A673 (cell line): ENCODE data around the gene KIAA0753. TPM values are rescaled to one million over a fixed set of nuclear protein-coding genes. Genes with fewer than 3 reads are reported as not detected.
A peak's percentile ranks its signal among the peaks of the same experiment; 100 is the strongest.

Experiments used
- BruUV-seq: library from RNA; stranded (reverse); fragments of 400-500 nt; replicated peaks from 2 replicates; lab custom pipeline; 2021; lab: Mats Ljungman, UMichigan
- CTCF ChIA-PET: fragments of 300-600 bp; sonication (Branson Sonifier 250); formaldehyde crosslinking; loops from one replicate; lab custom pipeline; 2022; ENCODE audit warnings: antibody characterized with exemption; lab: Charles Lee
- POLR2A ChIA-PET: fragments of 300-600 bp; sonication (Branson Sonifier 250); formaldehyde crosslinking; loops from one replicate; lab custom pipeline; 2022; ENCODE audit warnings: antibody characterized with exemption; ENCODE audit not compliant: low non-redundant PET; lab: Charles Lee
- DNase-seq: peaks from one replicate; pipeline ENCODE4 v3.0.0-alpha.2; 2015; ENCODE audit warnings: low spot score
- H3K27ac ChIP-seq: fragments of 200-600 bp; sonication (generic); 2 replicates; pipeline ENCODE4 v1.5.1; 2016; ENCODE audit warnings: mixed run types, low read depth, mild to moderate bottlenecking, mixed read lengths, antibody characterized with exemption, low read length; ENCODE audit not compliant: poor library complexity, severe bottlenecking
- H3K27me3 ChIP-seq: fragments of 200-600 bp; sonication (generic); replicated peaks from 2 replicates; pipeline ENCODE4 v1.6.1; 2017; ENCODE audit warnings: mixed run types, low read depth, mild to moderate bottlenecking, mixed read lengths, antibody characterized with exemption, low read length; ENCODE audit not compliant: insufficient read depth, poor library complexity
- H3K36me3 ChIP-seq: fragments of 200-600 bp; sonication (generic); 2 replicates; pipeline ENCODE4 v1.6.1; 2016; ENCODE audit warnings: mixed run types, mild to moderate bottlenecking, mixed read lengths, antibody characterized with exemption, low read length; ENCODE audit not compliant: insufficient read depth, poor library complexity, severe bottlenecking
- H3K4me1 ChIP-seq: fragments of 200-600 bp; sonication (generic); 2 replicates; pipeline ENCODE4 v1.6.1; 2017; ENCODE audit warnings: mixed run types, mild to moderate bottlenecking, mixed read lengths, antibody characterized with exemption, low read length; ENCODE audit not compliant: insufficient read depth, poor library complexity, severe bottlenecking
- H3K4me3 ChIP-seq: fragments of 200-600 bp; sonication (generic); 2 replicates; pipeline ENCODE4 v1.5.1; 2016; ENCODE audit warnings: low read depth, mixed run types, mild to moderate bottlenecking, mixed read lengths, low read length; ENCODE audit not compliant: poor library complexity, severe bottlenecking
- H3K9me3 ChIP-seq: fragments of 200-600 bp; sonication (generic); 2 replicates; pipeline ENCODE4 v1.6.1; 2016; ENCODE audit warnings: mixed run types, low read depth, mild to moderate bottlenecking, mixed read lengths, antibody characterized with exemption, low read length; ENCODE audit not compliant: poor library complexity, severe bottlenecking
- CTCF ChIP-seq: fragments of 300-800, 200-600 bp; sonication (generic); conservative IDR thresholded peaks from 2 replicates; pipeline ENCODE4 v1.5.1; 2017; ENCODE audit warnings: low read depth, mild to moderate bottlenecking, antibody characterized with exemption, low read length, moderate library complexity, mixed read lengths
- EZH2 ChIP-seq: fragments of 200-600 bp; sonication (generic); IDR thresholded peaks from 2 replicates; pipeline ENCODE4 v1.6.1; 2017; ENCODE audit warnings: borderline replicate concordance, low read depth, mild to moderate bottlenecking, mixed read lengths, antibody characterized with exemption, low read length; ENCODE audit not compliant: poor library complexity, severe bottlenecking
- intact Hi-C: fragments of 100-400 bp; cut with micrococcal nuclease; formaldehyde crosslinking; loops from one replicate; pipeline ENCODE4 v1.10.0; 2022; ENCODE audit not compliant: unreplicated experiment
- total RNA-seq: library from RNA; stranded (reverse); gene quantifications from 2 replicates; pipeline ENCODE4 v1.2.3, GENCODE V29; 2021

KIAA0753 gene
- total RNA-seq, 1 experiment from 2014 or later: 41.2 TPM

DNA sequence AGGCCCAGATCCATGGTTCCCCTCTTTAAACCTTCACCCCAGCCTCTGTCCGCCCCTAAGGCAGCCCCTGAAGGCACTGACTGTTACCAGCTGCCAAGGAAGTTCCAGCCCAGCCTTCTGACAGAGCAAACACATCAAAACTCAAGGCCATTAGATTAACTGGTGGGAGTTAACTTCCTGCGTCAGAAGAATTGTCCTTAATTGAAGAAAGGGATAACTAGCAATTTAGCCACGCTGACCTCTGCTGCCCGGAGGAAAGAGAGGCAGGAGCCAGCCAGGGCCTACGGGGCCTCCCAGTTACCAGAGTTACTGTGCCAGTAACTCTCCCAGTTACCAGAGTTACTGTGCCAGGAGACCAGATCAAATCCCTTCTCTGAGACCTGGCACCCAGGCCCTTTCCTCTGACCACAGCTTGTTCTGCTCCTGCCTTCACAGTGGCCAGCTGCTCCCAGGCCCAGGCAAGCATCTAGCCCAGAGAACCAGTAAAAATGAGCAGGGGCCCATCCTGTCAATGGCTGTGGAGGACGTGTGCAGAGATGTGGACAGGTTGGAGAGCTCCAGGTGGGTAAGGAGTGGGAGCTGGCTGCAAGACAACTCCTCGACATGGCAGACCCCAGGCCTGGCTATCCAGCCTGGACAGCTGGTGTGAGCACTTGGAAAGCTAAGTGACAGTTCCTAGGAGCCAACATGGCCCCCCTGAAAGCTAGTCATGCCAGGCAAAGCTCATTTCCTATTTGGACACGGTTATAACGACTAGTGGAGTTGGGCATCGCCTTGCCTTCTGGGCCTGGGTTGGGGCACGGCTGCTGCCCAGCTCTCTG, 81.4 kb downstream of the KIAA0753 start:
- H3K4me3 ChIP-seq: no peak overlapping the region
- TF ChIP-seq CTCF (no peak), EZH2 (no peak)
- BruUV-seq: no TSS peak
- H3K4me1 ChIP-seq: peaks cover 9% of the 10 kb centered on the region
- ChIA-PET CTCF (no interaction called here), POLR2A (no interaction called here)
- intact Hi-C loops: no loop called here
- peaks cover 29% of the 10 kb centered on the region for H3K27me3 ChIP-seq
- H3K9me3 ChIP-seq: no peaks in the 10 kb centered on the region
- H3K27ac ChIP-seq: no peak overlapping the region
- no peak for DNase-seq
- no peaks in the 10 kb centered on the region for H3K36me3 ChIP-seq

GRCh38 chr17:6558276-6558675, 82.2 kb downstream of the KIAA0753 start:
- no TSS peak for BruUV-seq
- intact Hi-C loops: no loop called here

DNA sequence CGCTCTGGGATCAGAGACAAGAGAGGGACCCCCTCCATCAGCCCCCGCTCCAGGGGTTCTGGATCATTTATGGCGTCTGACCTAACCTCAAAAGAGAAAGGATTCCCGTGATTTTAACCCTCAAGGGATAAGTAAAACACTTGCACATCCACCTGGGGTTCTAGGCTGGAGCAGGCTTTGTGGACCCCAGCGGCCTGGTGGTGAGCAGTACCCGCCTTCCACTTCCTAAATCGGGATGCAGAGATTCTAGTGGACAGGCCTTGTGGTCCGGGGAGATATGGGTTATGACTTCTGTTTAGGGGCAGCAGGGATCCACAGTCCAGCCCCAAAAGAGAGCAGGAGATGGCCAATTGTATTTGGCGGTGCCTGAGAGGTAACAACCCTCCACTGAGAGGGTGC, 83.5 kb downstream of the KIAA0753 start:
- H3K27me3 ChIP-seq: peaks cover 30% of the 10 kb centered on the region
- peaks cover 9% of the 10 kb centered on the region for H3K4me1 ChIP-seq
- H3K9me3 ChIP-seq: no peaks in the 10 kb centered on the region
- H3K27ac ChIP-seq: no peak overlapping the region
- ChIA-PET POLR2A (no interaction called here), CTCF (no interaction called here)
- no peak for DNase-seq
- peak overlapping the region; percentile 26 for H3K4me3 ChIP-seq
- H3K36me3 ChIP-seq: no peaks in the 10 kb centered on the region
- intact Hi-C loops: no loop called here
- BruUV-seq: no TSS peak
- TF ChIP-seq EZH2 (no peak), CTCF (no peak)

More at GRCh38 chr17:6558276-6558675, 82.2 kb downstream of the KIAA0753 start:
- TF ChIP-seq CTCF (no peak), EZH2 (no peak)
- Histone ChIP-seq H3K36me3 (no peaks in the 10 kb centered on the region), H3K4me3 (no peak overlapping the region), H3K9me3 (no peaks in the 10 kb centered on the region), H3K4me1 (peaks cover 9% of the 10 kb centered on the region), H3K27me3 (peaks cover 30% of the 10 kb centered on the region), H3K27ac (no peak overlapping the region)
- DNase-seq: no peak
- CTCF ChIA-PET: no interaction called here
- POLR2A ChIA-PET: no interaction called here
